ENCODE results near the gene NDUFAF8.

NDUFAF8 gene

GRCh38 chr17:81200695-81201580 is 38.2 kb upstream of the NDUFAF8 start:
- FAIRE-seq = peak; percentile 26

- no peak for FAIRE-seq
These were observed 36.8 kb upstream of the NDUFAF8 start for GRCh38 chr17:81202318-81202717.

- FAIRE-seq = no peak
These were observed 36.0 kb upstream of the NDUFAF8 start for GRCh38 chr17:81203136-81203535.

GRCh38 chr17:81204578-81204977 is 34.5 kb upstream of the NDUFAF8 start:
- no peak for FAIRE-seq

- no peak for FAIRE-seq
These were observed 33.0 kb upstream of the NDUFAF8 start for GRCh38 chr17:81206166-81206565.

- no peak for FAIRE-seq
These were observed 32.5 kb upstream of the NDUFAF8 start for GRCh38 chr17:81206657-81207056.

- FAIRE-seq = no peak
These were observed 31.2 kb upstream of the NDUFAF8 start for GRCh38 chr17:81207610-81208581.

- FAIRE-seq = no peak
These were observed 30.5 kb upstream of the NDUFAF8 start for GRCh38 chr17:81208651-81209050.

GRCh38 chr17:81209141-81209540 is 30.0 kb upstream of the NDUFAF8 start:
- no peak for FAIRE-seq

- FAIRE-seq = no peak
These were observed 28.7 kb upstream of the NDUFAF8 start for GRCh38 chr17:81210466-81210865.

- FAIRE-seq = no peak
These were observed 28.2 kb upstream of the NDUFAF8 start for GRCh38 chr17:81210868-81211267.

- FAIRE-seq = no peak
These were observed 26.8 kb upstream of the NDUFAF8 start for GRCh38 chr17:81212365-81212764.

GRCh38 chr17:81213978-81214377 is 25.1 kb upstream of the NDUFAF8 start:
- no peak for FAIRE-seq

GRCh38 chr17:81217491-81217890 is 21.6 kb upstream of the NDUFAF8 start:
- FAIRE-seq = no peak

GRCh38 chr17:81218459-81218858 is 20.7 kb upstream of the NDUFAF8 start:
- no peak for FAIRE-seq

- no peak for FAIRE-seq
These were observed 20.1 kb upstream of the NDUFAF8 start for GRCh38 chr17:81218991-81219390.

GRCh38 chr17:81219476-81220180 is 19.5 kb upstream of the NDUFAF8 start:
- FAIRE-seq = no peak

GRCh38 chr17:81221371-81221841 is 17.7 kb upstream of the NDUFAF8 start:
- no peak for FAIRE-seq

GRCh38 chr17:81221842-81222619 is 17.1 kb upstream of the NDUFAF8 start:
- FAIRE-seq = no peak

- no peak for FAIRE-seq
These were observed 16.6 kb upstream of the NDUFAF8 start for GRCh38 chr17:81222620-81222905.

GRCh38 chr17:81222906-81223761 is 16.0 kb upstream of the NDUFAF8 start, which contains the start of gene CEP131:
CEP131 (minus strand) TSS chr17:81222965; CDS start chr17:81220056, 2,909 bp downstream.
- FAIRE-seq = no peak

Data from TTC549 (cell line).